H1 (cell line): ENCODE data around the gene SPAST. TPM values are rescaled to one million over a fixed set of nuclear protein-coding genes. Genes with fewer than 3 reads are reported as not detected.

Experiments
- CTCF ChIA-PET: fragments of 300-600 bp; sonication (Branson Sonifier 250); formaldehyde crosslinking; loops from one replicate; lab custom pipeline; 2021; ENCODE audit not compliant: partially characterized antibody; lab: Charles Lee
- POLR2A ChIA-PET: fragments of 300-600 bp; sonication (Branson Sonifier 250); formaldehyde crosslinking; loops from one replicate; lab custom pipeline; 2021; ENCODE audit warnings: inconsistent platforms; ENCODE audit not compliant: partially characterized antibody; lab: Charles Lee
- DNase-seq, 2 experiments: peaks; one replicate each; pipeline versions ENCODE4 v3.0.0 to v3.0.0-alpha.2; 2010 to 2022; ENCODE audit warnings: low spot score in 2 of 2, low read depth in 1 of 2, mixed read lengths in 1 of 2
- FAIRE-seq: peaks from 2 replicates; lab custom pipeline; 2011; peaks lifted over from hg19 to GRCh38; lab: Jason Lieb, UNC
- H2AFZ ChIP-seq: 2 replicates; pipeline ENCODE4 v1.8.1; 2012; ENCODE audit warnings: low read length, inconsistent platforms
- H2AK5ac ChIP-seq: 2 replicates; pipeline ENCODE4 v1.6.1; 2013; ENCODE audit warnings: low read depth, low read length
- H2BK120ac ChIP-seq: replicated peaks from 2 replicates; pipeline ENCODE3; 2013; ENCODE audit warnings: low read depth, low read length, inconsistent platforms
- H2BK12ac ChIP-seq: 2 replicates; pipeline ENCODE4 v1.6.1; 2013; ENCODE audit warnings: low read depth, low read length
- H2BK15ac ChIP-seq: 2 replicates; pipeline ENCODE4 v1.6.1; 2013; ENCODE audit warnings: low read length
- H2BK20ac ChIP-seq: 2 replicates; pipeline ENCODE4 v1.6.1; 2013; ENCODE audit warnings: low read length
- H2BK5ac ChIP-seq: 2 replicates; pipeline ENCODE4 v1.6.1; 2013; ENCODE audit warnings: low read depth, low read length
- H3K14ac ChIP-seq: 2 replicates; pipeline ENCODE4 v1.6.1; 2013; ENCODE audit warnings: inconsistent platforms; ENCODE audit not compliant: insufficient read length
- H3K18ac ChIP-seq: 2 replicates; pipeline ENCODE4 v1.6.1; 2013; ENCODE audit warnings: low read length; ENCODE audit errors: extremely low read depth
- H3K23ac ChIP-seq: 2 replicates; pipeline ENCODE4 v1.6.1; 2013; ENCODE audit warnings: inconsistent platforms; ENCODE audit not compliant: insufficient read length
- H3K23me2 ChIP-seq: 2 replicates; pipeline ENCODE4 v1.6.1; 2013; ENCODE audit warnings: low read depth, low read length
- H3K27ac ChIP-seq: 2 replicates; pipeline ENCODE4 v1.6.1; 2011; ENCODE audit warnings: low read depth, low read length, inconsistent platforms
- H3K27me3 ChIP-seq, 4 experiments: replicated peaks in 1 of 4; 1 replicate in 1 of 4; 2 replicates in 3 of 4; pipeline versions ENCODE4 v1.6.1 to v1.8.1; 2011 to 2013; ENCODE audit warnings: low read length in 3 of 4, mild to moderate bottlenecking in 3 of 4, inconsistent platforms in 2 of 4, mixed read lengths in 2 of 4, moderate library complexity in 1 of 4; ENCODE audit not compliant: control insufficient read depth in 3 of 4, insufficient read depth in 3 of 4; ENCODE audit errors: extremely low read depth in 1 of 4
- H3K36me3 ChIP-seq, 4 experiments: 2 replicates each; pipeline versions ENCODE4 v1.6.1 to v1.8.1; 2011 to 2013; ENCODE audit warnings: mild to moderate bottlenecking in 4 of 4, low read length in 3 of 4, moderate library complexity in 2 of 4, control low read depth in 1 of 4, inconsistent platforms in 1 of 4; ENCODE audit not compliant: insufficient read depth in 4 of 4, control insufficient read depth in 2 of 4
- H3K4ac ChIP-seq: replicated peaks from 2 replicates; pipeline ENCODE3; 2013; ENCODE audit warnings: low read length, low read depth, mixed read lengths, inconsistent platforms; ENCODE audit not compliant: insufficient read length
- H3K4me1 ChIP-seq, 4 experiments: replicated peaks in 1 of 4; 1 replicate in 1 of 4; 2 replicates in 3 of 4; pipeline versions ENCODE4 v1.6.1 to v1.8.1; 2011 to 2013; ENCODE audit warnings: low read length in 3 of 4, inconsistent platforms in 2 of 4, mixed read lengths in 1 of 4; ENCODE audit not compliant: insufficient read depth in 4 of 4, control insufficient read depth in 3 of 4
- H3K4me2 ChIP-seq, 2 experiments: 2 replicates each; pipeline versions ENCODE4 v1.6.1 to v1.8.1; 2011 to 2013; ENCODE audit warnings: low read depth in 2 of 2, low read length in 2 of 2, control low read depth in 1 of 2, inconsistent platforms in 1 of 2, mild to moderate bottlenecking in 1 of 2; ENCODE audit not compliant: insufficient read depth in 1 of 2
- H3K4me3 ChIP-seq, 4 experiments: fragments of 200-600, 300-600 bp in 1 of 4; sonication (generic), shearing (Covaris generic), sonication (Bioruptor Twin) in 1 of 4; 2 replicates each; pipeline versions ENCODE4 v1.5.1 to v1.8.1; 2011 to 2016; ENCODE audit warnings: low read length in 4 of 4, low read depth in 3 of 4, control low read depth in 2 of 4, inconsistent platforms in 2 of 4, mild to moderate bottlenecking in 2 of 4, mixed read lengths in 1 of 4, moderate library complexity in 1 of 4; ENCODE audit not compliant: insufficient read depth in 2 of 4; ENCODE audit errors: extremely low read depth in 1 of 4
- H3K56ac ChIP-seq: replicated peaks from 2 replicates; pipeline ENCODE3; 2013; ENCODE audit warnings: low read depth, mild to moderate bottlenecking, mixed read lengths, low read length, inconsistent platforms; ENCODE audit not compliant: insufficient read length
- H3K79me1 ChIP-seq: 2 replicates; pipeline ENCODE4 v1.6.1; 2013; ENCODE audit warnings: low read depth, low read length, control low read depth
- H3K79me2 ChIP-seq, 2 experiments: 2 replicates each; pipeline versions ENCODE4 v1.6.1 to v1.8.1; 2012 to 2013; ENCODE audit warnings: low read length in 2 of 2, mild to moderate bottlenecking in 2 of 2, inconsistent platforms in 1 of 2; ENCODE audit not compliant: insufficient read depth in 2 of 2, control insufficient read depth in 1 of 2
- H3K9ac ChIP-seq, 4 experiments: replicated peaks in 1 of 4; 1 replicate in 1 of 4; 2 replicates in 3 of 4; pipeline versions ENCODE4 v1.6.1 to v1.8.1; 2011 to 2013; ENCODE audit warnings: low read depth in 3 of 4, low read length in 3 of 4, control low read depth in 2 of 4, mild to moderate bottlenecking in 2 of 4, moderate library complexity in 2 of 4, inconsistent platforms in 1 of 4; ENCODE audit errors: extremely low read depth in 1 of 4
- H3K9me3 ChIP-seq, 2 experiments: 2 replicates each; pipeline versions ENCODE4 v1.6.1 to v1.8.1; 2012 to 2013; ENCODE audit warnings: mild to moderate bottlenecking in 2 of 2, moderate library complexity in 2 of 2, control low read depth in 1 of 2, inconsistent platforms in 1 of 2, low read depth in 1 of 2, low read length in 1 of 2, mixed read lengths in 1 of 2; ENCODE audit not compliant: insufficient read depth in 2 of 2
- H4K20me1 ChIP-seq, 2 experiments: replicated peaks in 1 of 2; 2 replicates each; pipeline versions ENCODE3 to v1.8.1; 2011 to 2013; ENCODE audit warnings: inconsistent platforms in 2 of 2, low read length in 2 of 2, mild to moderate bottlenecking in 1 of 2; ENCODE audit not compliant: insufficient read depth in 2 of 2, control insufficient read depth in 1 of 2
- H4K5ac ChIP-seq: 2 replicates; pipeline ENCODE4 v1.6.1; 2013; ENCODE audit warnings: low read length, low read depth, mixed read lengths, inconsistent platforms; ENCODE audit not compliant: insufficient read length
- H4K8ac ChIP-seq: 2 replicates; pipeline ENCODE4 v1.8.0; 2013; ENCODE audit warnings: mild to moderate bottlenecking, moderate library complexity, low read length, inconsistent platforms; ENCODE audit not compliant: insufficient read depth; ENCODE audit errors: extremely low read depth
- H4K91ac ChIP-seq: replicated peaks from 2 replicates; pipeline ENCODE3; 2013; ENCODE audit warnings: low read length, mixed read lengths, inconsistent platforms; ENCODE audit not compliant: insufficient read length
- CTCF ChIP-seq, 3 experiments: IDR thresholded peaks; 1 replicate in 2 of 3; 2 replicates in 1 of 3; pipeline versions ENCODE4 v1.5.1 to v1.6.1; 2011; ENCODE audit warnings: low read length in 3 of 3, mild to moderate bottlenecking in 3 of 3, inconsistent platforms in 2 of 3, low read depth in 1 of 3, moderate library complexity in 1 of 3; ENCODE audit not compliant: insufficient read depth in 1 of 3; ENCODE audit errors: control extremely low read depth in 1 of 3
- JUN ChIP-seq: IDR thresholded peaks from 2 replicates; pipeline ENCODE4 v1.6.1; 2011; ENCODE audit warnings: low read depth, mild to moderate bottlenecking, improper control_type of control experiment, low read length
- KDM4A ChIP-seq: IDR thresholded peaks from one replicate; pipeline ENCODE4 v1.7.1; 2012; ENCODE audit warnings: low read depth, mild to moderate bottlenecking, moderate library complexity, low read length, inconsistent platforms; ENCODE audit not compliant: severe bottlenecking
- NANOG ChIP-seq: IDR thresholded peaks from 2 replicates; pipeline ENCODE4 v1.6.1; 2011; ENCODE audit warnings: low read length, low read depth, mild to moderate bottlenecking, inconsistent platforms; ENCODE audit not compliant: insufficient read depth, poor library complexity, severe bottlenecking
- PHF8 ChIP-seq: fragments of 200-600 bp; sonication (generic); conservative IDR thresholded peaks from 2 replicates; pipeline ENCODE4 v1.7.1; 2012; ENCODE audit warnings: low read depth, mild to moderate bottlenecking, inconsistent platforms, low read length, moderate library complexity
- POLR2AphosphoS5 ChIP-seq: IDR thresholded peaks from 2 replicates; pipeline ENCODE4 v1.6.1; 2011; ENCODE audit warnings: low read depth, low read length
- RBBP5 ChIP-seq: IDR thresholded peaks from 2 replicates; pipeline ENCODE4 v1.7.1; 2012; ENCODE audit warnings: low read depth, mild to moderate bottlenecking, inconsistent platforms, low read length, moderate library complexity, borderline replicate concordance
- RXRA ChIP-seq: IDR thresholded peaks from 2 replicates; pipeline ENCODE4 v1.6.1; 2011; ENCODE audit warnings: low read depth, mild to moderate bottlenecking, low read length, moderate library complexity; ENCODE audit not compliant: insufficient read depth
- SIN3A ChIP-seq, 2 experiments: IDR thresholded peaks in 1 of 2; conservative IDR thresholded peaks in 1 of 2; 2 replicates each; pipeline ENCODE4 v1.6.1; 2011 to 2012; ENCODE audit warnings: low read length in 2 of 2, improper control_type of control experiment in 1 of 2, low read depth in 1 of 2, mild to moderate bottlenecking in 1 of 2
- ZNF274 ChIP-seq: IDR thresholded peaks from 2 replicates; pipeline ENCODE4 v1.7.0; 2012; ENCODE audit warnings: low read length, borderline replicate concordance; ENCODE audit errors: extremely low read depth
- WGBS, 2 experiments: shearing (Covaris generic) in 1 of 2; methylation state at CpG; one replicate each; pipeline versions ENCODE4 v1.1.6 to v1.1.7; 2013 to 2015; ENCODE audit warnings: low lambda C conversion rate in 2 of 2, mixed read lengths in 2 of 2, inconsistent platforms in 1 of 2, low coverage in 1 of 2, missing lambda C conversion rate in 1 of 2; ENCODE audit not compliant: insufficient replicate concordance in 2 of 2, insufficient coverage in 1 of 2, insufficient read length in 1 of 2; ENCODE audit errors: extremely low coverage in 1 of 2, missing lambda C conversion rate in 1 of 2; 5-methylcytosine and 5-hydroxymethylcytosine counted together
- polyA plus RNA-seq, 7 experiments: library from polyadenylated mRNA; depleted of rRNA in 3 of 7; stranded (reverse) in 5 of 7; unstranded in 2 of 7; fragments of >200 nt in 5 of 7; fragments of 200-250 nt in 2 of 7; gene quantifications; 1 replicate in 5 of 7; 2 replicates in 1 of 7; 4 replicates in 1 of 7; pipeline versions ENCODE4 v1.2.1 to v1.2.3, GENCODE V29; 2011 to 2013; ENCODE audit warnings: missing spikeins in 2 of 7, mixed read lengths in 2 of 7
- total RNA-seq: library from RNA; stranded (reverse); fragmentation: NEBNext Ultra II Directional; extraction: Animal tissue kit (Norgen Biotek cat#: 25700); gene quantifications from 2 replicates; pipeline ENCODE4 v1.2.1, GENCODE V29; 2021

SPAST gene
- total and polyA plus RNA-seq, 2 of the 8 experiments (the other 6 are each of a cell fraction or from before 2014, with no cell fraction given), result 4.4 to 36.0 TPM

GRCh38 chr2:32200814-32201213 is 137.5 kb downstream of the SPAST start:
- Histone ChIP-seq H3K23ac (no peak overlapping the region), H4K20me1 (no peaks in the 10 kb centered on the region), H4K8ac (no peak overlapping the region), H2BK12ac (no peak overlapping the region), H3K79me2 (no peaks in the 10 kb centered on the region), H3K36me3 (peaks cover 0 to 32% (median 5%) of the 10 kb centered on the region in 4 experiments; a peak in 5 of 8 replicates), H3K23me2 (no peaks in the 10 kb centered on the region), H3K79me1 (no peaks in the 10 kb centered on the region), H3K9me3 (no peaks in the 10 kb centered on the region), H3K14ac (no peak overlapping the region), H3K4me2 (no peak overlapping the region), H3K18ac (no peak overlapping the region), H2BK5ac (no peak overlapping the region), H4K91ac (no peak overlapping the region), H4K5ac (no peak overlapping the region), H2AK5ac (no peak overlapping the region), H2BK15ac (no peak overlapping the region), H2AFZ (no peak overlapping the region), H3K4me1 (no peaks in the 10 kb centered on the region), H3K4me3 (no peak overlapping the region), H3K56ac (no peak overlapping the region), H3K4ac (no peak overlapping the region), H3K9ac (no peak overlapping the region), H3K27me3 (peaks cover 0 to 1% (median 0%) of the 10 kb centered on the region in 4 experiments; a peak in 1 of 7 replicates), H3K27ac (no peak overlapping the region), H2BK120ac (no peak overlapping the region), H2BK20ac (no peak overlapping the region)
- no peak for FAIRE-seq
- DNase-seq, result no peak
- WGBS, 2 experiments, result 93% methylated on average over 1 of the region's 1 CpG; no CpG with 5 or more reads in 1 of the 2 experiments
- CTCF ChIA-PET, result no interaction called here
- POLR2A ChIA-PET, result interaction anchor here (2.2 kb wide), 1 partner anchor 12 kb away, joined by 7 read pairs; no protein-coding TSS in a partner anchor
- no peak for TF ChIP-seq POLR2AphosphoS5
- TF ChIP-seq SIN3A (conservative IDR thresholded peaks at IDR 0.05 in 1 of 2, IDR thresholded peaks at IDR 0.05 in 1 of 2; ENCODE audit: low read depth in 1 of 2, low read length in 2 of 2), result no peak
- TF ChIP-seq ZNF274, result no peak
- no peak for TF ChIP-seq RBBP5
- no peak for TF ChIP-seq CTCF (IDR thresholded peaks at IDR 0.05; ENCODE audit: control extremely low read depth in 1 of 3, insufficient read depth in 1 of 3, low read depth in 1 of 3, low read length in 3 of 3)
- TF ChIP-seq JUN, result no peak
- TF ChIP-seq PHF8, result no peak
- no peak for TF ChIP-seq KDM4A
- TF ChIP-seq NANOG, result no peak
- no peak for TF ChIP-seq RXRA
